K562 (cell line): ENCODE data around the gene ATG7. TPM values are rescaled to one million over a fixed set of nuclear protein-coding genes. Genes with fewer than 3 reads are reported as not detected.
A peak's percentile ranks its signal among the peaks of the same experiment; 100 is the strongest.

Experiments used
- ATAC-seq: fragments of 200-7000 bp; cut with Tn5 transposase; 3 replicates; pipeline ENCODE4 v1.9.1; 2020; ENCODE audit warnings: moderate library complexity
- BruUV-seq: library from RNA; stranded (reverse); fragments of 400-500 nt; replicated peaks from 2 replicates; lab custom pipeline; 2021; lab: Mats Ljungman, UMichigan
- CTCF ChIA-PET: fragments of 300-600 bp; formaldehyde crosslinking; extraction: SDS; loops from one replicate; lab custom pipeline; 2021; ENCODE audit warnings: low intra/inter-chr PET ratio; lab: Yijun Ruan, JAX
- POLR2A ChIA-PET: fragments of 300-600, 350-650 bp; sonication (Branson Sonifier 250); formaldehyde crosslinking; extraction: SDS; loops from one replicate; lab custom pipeline; 2021; ENCODE audit warnings: antibody characterized with exemption, inconsistent platforms; lab: Yijun Ruan, JAX
- DNase-seq, 4 experiments: peaks; one replicate each; pipeline versions ENCODE4 v3.0.0 to v3.0.0-alpha.2; 2011 to 2018; ENCODE audit warnings: low spot score in 3 of 4, mixed read lengths in 3 of 4; ENCODE audit errors: extremely low read depth in 1 of 4
- FAIRE-seq: peaks from 2 replicates; lab custom pipeline; 2011; peaks lifted over from hg19 to GRCh38; lab: Jason Lieb, UNC
- H2AFZ ChIP-seq: 2 replicates; pipeline ENCODE4 v1.6.0; 2011; ENCODE audit warnings: low read depth, low read length, control low read depth, inconsistent platforms
- H3K27ac ChIP-seq: fragments of 200-600 bp; 3 replicates; pipeline ENCODE4 v1.8.0; 2011; ENCODE audit warnings: low read depth, mild to moderate bottlenecking, control low read depth, inconsistent platforms, low read length, moderate library complexity, mixed read lengths; ENCODE audit errors: extremely low read depth
- H3K27me3 ChIP-seq, 2 experiments: fragments of 300-600 bp in 1 of 2; 2 replicates in 1 of 2; 3 replicates in 1 of 2; pipeline versions ENCODE4 v1.6.0 to v1.8.0; 2011; ENCODE audit warnings: inconsistent platforms in 2 of 2, low read length in 2 of 2, mild to moderate bottlenecking in 1 of 2, mixed read lengths in 1 of 2, moderate library complexity in 1 of 2; ENCODE audit not compliant: control insufficient read depth in 2 of 2, insufficient read depth in 2 of 2
- H3K36me3 ChIP-seq: fragments of 300-600 bp; 3 replicates; pipeline ENCODE4 v1.8.0; 2011; ENCODE audit warnings: mild to moderate bottlenecking, low read length, inconsistent platforms; ENCODE audit not compliant: control insufficient read depth, insufficient read depth
- H3K4me1 ChIP-seq, 2 experiments: fragments of 200-600 bp in 1 of 2; replicated peaks in 1 of 2; 2 replicates in 1 of 2; 3 replicates in 1 of 2; pipeline versions ENCODE4 v1.5.1 to v1.8.0; 2011; ENCODE audit warnings: inconsistent platforms in 2 of 2, low read length in 2 of 2, mild to moderate bottlenecking in 1 of 2, mixed read lengths in 1 of 2, moderate library complexity in 1 of 2; ENCODE audit not compliant: control insufficient read depth in 2 of 2, insufficient read depth in 2 of 2
- H3K4me2 ChIP-seq: 2 replicates; pipeline ENCODE4 v1.6.1; 2011; ENCODE audit warnings: low read length, control low read depth, inconsistent platforms, mixed read lengths; ENCODE audit not compliant: insufficient read depth
- H3K4me3 ChIP-seq: fragments of 200-600 bp; sonication (generic), shearing (Covaris generic); 2 replicates; pipeline ENCODE4 v1.5.1; 2016; ENCODE audit warnings: control low read depth, inconsistent platforms
- H3K79me2 ChIP-seq: fragments of 200-600 bp; 3 replicates; pipeline ENCODE4 v1.8.0; 2011; ENCODE audit warnings: low read length, inconsistent platforms; ENCODE audit not compliant: control insufficient read depth, insufficient read depth
- H3K9ac ChIP-seq, 2 experiments: 2 replicates each; pipeline versions ENCODE4 v1.6.0 to v1.6.1; 2011; ENCODE audit warnings: low read depth in 2 of 2, low read length in 2 of 2, control low read depth in 1 of 2, inconsistent platforms in 1 of 2, mild to moderate bottlenecking in 1 of 2, mixed read lengths in 1 of 2; ENCODE audit not compliant: insufficient read depth in 1 of 2
- H3K9me1 ChIP-seq: one replicate; pipeline ENCODE4 v1.6.0; 2011; ENCODE audit warnings: inconsistent platforms, mild to moderate bottlenecking, low read length, moderate library complexity; ENCODE audit not compliant: control insufficient read depth, insufficient read depth
- H3K9me3 ChIP-seq: replicated peaks from 2 replicates; pipeline ENCODE4 v1.5.1; 2011; ENCODE audit warnings: low read depth, low read length, inconsistent platforms; ENCODE audit not compliant: control insufficient read depth, insufficient read depth
- H4K20me1 ChIP-seq: replicated peaks from 2 replicates; pipeline ENCODE4 v1.6.1; 2011; ENCODE audit warnings: low read length, inconsistent platforms, mixed read lengths; ENCODE audit not compliant: control insufficient read depth, insufficient read depth
- NR0B1 ChIP-seq: fragments of 450-650 bp; IDR thresholded peaks from one replicate; pipeline ENCODE4 v1.6.1; 2018; ENCODE audit warnings: mild to moderate bottlenecking, moderate library complexity; ENCODE audit not compliant: partially characterized antibody
- RBM22 ChIP-seq: fragments of 200-400 bp; formaldehyde crosslinking; IDR thresholded peaks from 2 replicates; pipeline ENCODE4 v1.6.1; 2018; ENCODE audit warnings: low read length, low read depth; ENCODE audit not compliant: poor library complexity, severe bottlenecking
- TAF7 ChIP-seq: fragments of 450-650 bp; IDR thresholded peaks from 2 replicates; pipeline ENCODE4 v1.6.1; 2016; ENCODE audit warnings: missing genetic modification characterization, missing compliant biosample characterization
- ZFP30 ChIP-seq: fragments of 250-450 bp; sonication (Bioruptor Pico); IDR thresholded peaks from 2 replicates; pipeline ENCODE4 v1.8.0; 2022; ENCODE audit warnings: moderate library complexity, mild to moderate bottlenecking, inconsistent platforms, borderline replicate concordance
- ZNF121 ChIP-seq: sonication (generic); formaldehyde crosslinking; conservative IDR thresholded peaks from 2 replicates; pipeline ENCODE4 v1.8.0; 2022; ENCODE audit warnings: missing genetic modification reagents
- ZNF174 ChIP-seq: fragments of 250-450 bp; sonication (Bioruptor Pico); IDR thresholded peaks from 2 replicates; pipeline ENCODE4 v1.4.0; 2020; ENCODE audit warnings: mild to moderate bottlenecking
- ZNF592 ChIP-seq: fragments of 450-650 bp; IDR thresholded peaks from 2 replicates; pipeline ENCODE4 v1.6.1; 2017; ENCODE audit warnings: antibody characterized with exemption, mild to moderate bottlenecking
- ZNF696 ChIP-seq: fragments of 250-450 bp; sonication (Bioruptor Pico); conservative IDR thresholded peaks from 2 replicates; pipeline ENCODE4 v1.4.0; 2020; ENCODE audit warnings: mild to moderate bottlenecking, moderate library complexity
- WGBS: fragments of 100-300 bp; shearing (Covaris generic); methylation state at CpG from one replicate; pipeline ENCODE4 v1.1.6; 2016; ENCODE audit warnings: low coverage, mixed read lengths; ENCODE audit not compliant: insufficient coverage; ENCODE audit errors: missing lambda C conversion rate; 5-methylcytosine and 5-hydroxymethylcytosine counted together
- in situ Hi-C: fragments of 300-500 bp; cut with MboI; formaldehyde crosslinking; loops from 4 replicates; pipeline ENCODE4 v1.15.0; 2018; ENCODE audit warnings: inconsistent platforms, mixed read lengths
- intact Hi-C: fragments of 100-400 bp; cut with micrococcal nuclease; formaldehyde crosslinking; loops from 2 replicates; pipeline ENCODE4 v1.14.2; 2022
- polyA plus RNA-seq, 8 experiments: library from polyadenylated mRNA; depleted of rRNA in 4 of 8; stranded (reverse) in 5 of 8; unstranded in 3 of 8; fragments of >200 nt; fragmentation: Nextera tagmentation in 2 of 8; fragmentation: Illumina TruSeq in 1 of 8; extraction: Ambion mirVana in 2 of 8; extraction: Trizol in 1 of 8; gene quantifications; 2 replicates each; pipeline versions ENCODE4 v1.2.1 to v1.2.3, GENCODE V29; 2011 to 2014; ENCODE audit warnings: inconsistent platforms in 1 of 8, missing spikeins in 1 of 8
- total RNA-seq, 7 experiments: library from RNA; depleted of rRNA in 6 of 7; stranded (reverse); fragments of >200 nt in 6 of 7; fragmentation: Illumina TruSeq in 2 of 7; extraction: Trizol in 2 of 7; gene quantifications; 2 replicates each; pipeline versions ENCODE4 v1.2.1 to v1.2.3, GENCODE V29; 2011 to 2021; ENCODE audit warnings: low replicate concordance in 1 of 7

The ATG7 gene
- total and polyA plus RNA-seq, 9 of the 15 experiments (the other 6 are each of a cell fraction or from before 2014, with no cell fraction given), result 18.3 to 45.3 (median 33.6) TPM

GRCh38 chr3:11559816-11560633 is 287.8 kb downstream of the ATG7 start (continued):
- no peak for TF ChIP-seq ZNF592
- TF ChIP-seq TAF7 (tag), result no peak

- FAIRE-seq, result no peak
- Histone ChIP-seq H3K4me2 (no peak overlapping the region), H3K4me1 (peaks cover 0 to 18% of the 10 kb centered on the region in 2 experiments; a peak in 1 of 5 replicates), H3K9me3 (no peaks in the 10 kb centered on the region), H3K9me1 (no peaks in the 10 kb centered on the region), H3K27ac (no peak overlapping the region), H3K27me3 (no peaks in the 10 kb centered on the region), H2AFZ (no peak overlapping the region), H3K36me3 (peaks cover 3% of the 10 kb centered on the region; the same call in 1 of the 3 replicates), H4K20me1 (peaks cover 3% of the 10 kb centered on the region)
- ChIA-PET CTCF (no interaction called here), POLR2A (interaction anchor here (0.6 to 1.4 kb wide), 3 partner anchors 10 to 341 kb away, joined by 4 to 5 read pairs (median 4); no protein-coding TSS in a partner anchor)
- BruUV-seq, result no TSS peak
- intact Hi-C loops (no loop called here), in situ Hi-C loops (no loop called here)
- ATAC-seq, result peak; percentile 19; the same call in 1 of the 3 replicates
- whole genome bisulfite sequencing, result 71% methylated on average over 12 of the region's 12 CpGs
- TF ChIP-seq ZNF696 (CRISPR knock-in tag) (no peak), NR0B1 (no peak), ZNF174 (CRISPR knock-in tag) (no peak), ZFP30 (CRISPR knock-in tag) (no peak), RBM22 (peak; percentile 20), ZNF121 (CRISPR knock-in tag) (no peak)
- TF ChIP-seq, all 486 proteins: peak for 1
- H3K4me3 ChIP-seq, result no peak overlapping the region
- DNase-seq, result no peak
- no peaks in the 10 kb centered on the region for H3K79me2 ChIP-seq
- 0 out of 4 replicates have a peak overlapping the region, but pooled peaks of 1 of the 2 experiments have one; percentile 36 for H3K9ac ChIP-seq
Observed at GRCh38 chr3:11560746-11561145, 288.5 kb downstream of the ATG7 start.
